Measurements from ENCODE around the gene MEGF6.

- no peak for TF ChIP-seq CTCF (IDR thresholded peaks at IDR 0.05; ENCODE audit: low read depth, low read length)
- TF ChIP-seq EZH2phosphoT487 (IDR thresholded peaks at IDR 0.05; ENCODE audit: low read depth), result no peak
Observed at GRCh38 chr1:3541465-3541864, 69.8 kb downstream of the MEGF6 start.

All from OCI-LY3 (cell line).